Liver (tissue), 9 donors: ENCODE measurements around the gene DIS3L2. TPM values are rescaled to one million over a fixed set of nuclear protein-coding genes. Genes with fewer than 3 reads are reported as not detected.

Source experiments
- DNase-seq: peaks from one replicate; pipeline ENCODE4 v3.0.0-alpha.2; 2017; ENCODE audit warnings: low spot score
- H3K27ac ChIP-seq, 2 donors: one replicate each; pipeline ENCODE4 v1.7.0; 2013; ENCODE audit warnings: inconsistent platforms in 2 of 2, low read length in 2 of 2, control low read depth in 1 of 2, low read depth in 1 of 2, mild to moderate bottlenecking in 1 of 2
- H3K27me3 ChIP-seq, 4 donors: one replicate each; pipeline versions ENCODE4 v1.6.1 to v1.7.0; 2013; ENCODE audit warnings: low read length in 3 of 4, inconsistent platforms in 1 of 4, mild to moderate bottlenecking in 1 of 4, moderate library complexity in 1 of 4; ENCODE audit not compliant: control insufficient read depth in 4 of 4, insufficient read depth in 4 of 4
- H3K36me3 ChIP-seq, 4 donors: one replicate each; pipeline versions ENCODE4 v1.6.1 to v1.7.0; 2013; ENCODE audit warnings: low read length in 3 of 4, mild to moderate bottlenecking in 3 of 4, low read depth in 1 of 4, moderate library complexity in 1 of 4; ENCODE audit not compliant: control insufficient read depth in 4 of 4, insufficient read depth in 3 of 4
- H3K4me1 ChIP-seq, 4 donors: one replicate each; pipeline versions ENCODE4 v1.6.1 to v1.7.0; 2013; ENCODE audit warnings: low read length in 3 of 4, mild to moderate bottlenecking in 3 of 4, moderate library complexity in 1 of 4; ENCODE audit not compliant: control insufficient read depth in 4 of 4, insufficient read depth in 4 of 4
- H3K4me3 ChIP-seq, 3 donors: one replicate each; pipeline versions ENCODE4 v1.6.1 to v1.7.0; 2013; ENCODE audit warnings: low read length in 3 of 3, control low read depth in 1 of 3, low read depth in 1 of 3, mild to moderate bottlenecking in 1 of 3
- H3K9ac ChIP-seq, 2 donors: one replicate each; pipeline ENCODE4 v1.7.0; 2013; ENCODE audit warnings: low read length in 2 of 2, mild to moderate bottlenecking in 2 of 2, moderate library complexity in 2 of 2, control low read depth in 1 of 2, low read depth in 1 of 2
- H3K9me3 ChIP-seq, 4 donors: one replicate each; pipeline versions ENCODE4 v1.6.1 to v1.7.0; 2013; ENCODE audit warnings: low read length in 3 of 4; ENCODE audit not compliant: control insufficient read depth in 4 of 4
- EGR1 ChIP-seq, 2 donors: IDR thresholded peaks; 2 replicates each; pipeline ENCODE4 v1.6.1; 2016 to 2018; ENCODE audit warnings: antibody characterized with exemption in 2 of 2, low read depth in 2 of 2
- FOXA1 ChIP-seq: IDR thresholded peaks from 2 replicates; pipeline ENCODE4 v1.6.1; 2016; ENCODE audit warnings: antibody characterized with exemption
- FOXA2 ChIP-seq: IDR thresholded peaks from 2 replicates; pipeline ENCODE4 v1.6.1; 2016; ENCODE audit warnings: antibody characterized with exemption
- GABPA ChIP-seq, 2 donors: IDR thresholded peaks in 1 of 2; conservative IDR thresholded peaks in 1 of 2; 2 replicates each; pipeline ENCODE4 v1.6.1; 2016; ENCODE audit warnings: antibody characterized with exemption in 2 of 2, mild to moderate bottlenecking in 1 of 2, moderate library complexity in 1 of 2
- HNF4G ChIP-seq: IDR thresholded peaks from 2 replicates; pipeline ENCODE4 v1.6.1; 2016; ENCODE audit warnings: antibody characterized with exemption
- NR2F2 ChIP-seq: IDR thresholded peaks from 2 replicates; pipeline ENCODE4 v1.6.1; 2016; ENCODE audit warnings: antibody characterized with exemption
- SP1 ChIP-seq: IDR thresholded peaks from 2 replicates; pipeline ENCODE4 v1.6.1; 2018; ENCODE audit warnings: antibody characterized with exemption, mild to moderate bottlenecking
- TAF1 ChIP-seq: conservative IDR thresholded peaks from 2 replicates; pipeline ENCODE4 v1.6.1; 2016; ENCODE audit warnings: antibody characterized with exemption, mild to moderate bottlenecking
- WGBS: extraction: QIAGEN DNeasy Blood & Tissue Kit; methylation state at CpG from one replicate; pipeline ENCODE4 v1.1.7; 2013; 5-methylcytosine and 5-hydroxymethylcytosine counted together
- polyA plus RNA-seq, 2 donors: library from polyadenylated mRNA; stranded (reverse) in 1 of 2; unstranded in 1 of 2; fragments of 200-250 nt in 1 of 2; fragments of >200 nt in 1 of 2; fragmentation: Nextera tagmentation in 1 of 2; extraction: Ambion mirVana in 1 of 2; gene quantifications; one replicate each; pipeline versions ENCODE4 v1.2.1 to v1.2.3, GENCODE V29; 2013 to 2015
- total RNA-seq, 2 donors: library from RNA; depleted of rRNA; stranded (reverse); fragments of >200 nt; gene quantifications; one replicate each; pipeline ENCODE4 v1.2.3, GENCODE V29; 2014
- TF ChIP-seq, protein P1 (sequence below): fragments of 150-350 bp; IDR thresholded peaks from 2 replicates; pipeline ENCODE4 v1.5.1; 2017; ENCODE audit warnings: improper control_type of control experiment, low read depth, low read length; ENCODE audit not compliant: missing input control
- TF ChIP-seq, protein P2 (sequence below): IDR thresholded peaks from 2 replicates; pipeline ENCODE4 v1.6.1; 2016; ENCODE audit warnings: antibody characterized with exemption, mild to moderate bottlenecking
- TF ChIP-seq, protein P3 (sequence below): IDR thresholded peaks from 2 replicates; pipeline ENCODE4 v1.6.1; 2016; ENCODE audit warnings: antibody characterized with exemption
- TF ChIP-seq, protein P4 (sequence below): IDR thresholded peaks from 2 replicates; pipeline ENCODE4 v1.6.1; 2016; ENCODE audit warnings: antibody characterized with exemption
- donor health status: healthy.
- donor health status: healthy.
- donor health status: healthy.
- donor health status: healthy.
- donor health status: healthy.

DIS3L2 gene
- total and polyA plus RNA-seq, 4 donors = 5.7 to 21.5 (median 8.8) TPM

DNA sequence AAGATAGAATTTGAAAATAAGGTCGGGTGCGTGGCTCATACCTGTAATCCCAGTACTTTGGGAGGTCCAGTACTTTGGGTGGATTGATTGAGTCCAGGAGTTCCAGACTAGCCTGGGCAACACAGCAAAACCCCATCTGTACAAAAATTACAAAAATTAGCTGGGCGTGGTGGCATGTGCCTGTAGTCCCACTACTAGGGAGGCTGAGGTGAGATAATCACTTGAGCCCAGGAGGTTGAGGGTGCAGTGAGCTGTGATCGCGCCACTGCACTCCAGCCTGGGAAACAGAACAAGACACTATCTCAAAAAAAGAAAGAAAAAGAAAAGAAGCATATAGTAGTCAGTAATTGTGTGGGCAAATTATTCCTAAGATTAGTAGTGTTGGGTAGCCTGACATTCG lies 222.8 kb downstream of the DIS3L2 start (continued):
- TF ChIP-seq, protein P1, sequence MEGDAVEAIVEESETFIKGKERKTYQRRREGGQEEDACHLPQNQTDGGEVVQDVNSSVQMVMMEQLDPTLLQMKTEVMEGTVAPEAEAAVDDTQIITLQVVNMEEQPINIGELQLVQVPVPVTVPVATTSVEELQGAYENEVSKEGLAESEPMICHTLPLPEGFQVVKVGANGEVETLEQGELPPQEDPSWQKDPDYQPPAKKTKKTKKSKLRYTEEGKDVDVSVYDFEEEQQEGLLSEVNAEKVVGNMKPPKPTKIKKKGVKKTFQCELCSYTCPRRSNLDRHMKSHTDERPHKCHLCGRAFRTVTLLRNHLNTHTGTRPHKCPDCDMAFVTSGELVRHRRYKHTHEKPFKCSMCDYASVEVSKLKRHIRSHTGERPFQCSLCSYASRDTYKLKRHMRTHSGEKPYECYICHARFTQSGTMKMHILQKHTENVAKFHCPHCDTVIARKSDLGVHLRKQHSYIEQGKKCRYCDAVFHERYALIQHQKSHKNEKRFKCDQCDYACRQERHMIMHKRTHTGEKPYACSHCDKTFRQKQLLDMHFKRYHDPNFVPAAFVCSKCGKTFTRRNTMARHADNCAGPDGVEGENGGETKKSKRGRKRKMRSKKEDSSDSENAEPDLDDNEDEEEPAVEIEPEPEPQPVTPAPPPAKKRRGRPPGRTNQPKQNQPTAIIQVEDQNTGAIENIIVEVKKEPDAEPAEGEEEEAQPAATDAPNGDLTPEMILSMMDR = no peak
- TF ChIP-seq, protein P2, sequence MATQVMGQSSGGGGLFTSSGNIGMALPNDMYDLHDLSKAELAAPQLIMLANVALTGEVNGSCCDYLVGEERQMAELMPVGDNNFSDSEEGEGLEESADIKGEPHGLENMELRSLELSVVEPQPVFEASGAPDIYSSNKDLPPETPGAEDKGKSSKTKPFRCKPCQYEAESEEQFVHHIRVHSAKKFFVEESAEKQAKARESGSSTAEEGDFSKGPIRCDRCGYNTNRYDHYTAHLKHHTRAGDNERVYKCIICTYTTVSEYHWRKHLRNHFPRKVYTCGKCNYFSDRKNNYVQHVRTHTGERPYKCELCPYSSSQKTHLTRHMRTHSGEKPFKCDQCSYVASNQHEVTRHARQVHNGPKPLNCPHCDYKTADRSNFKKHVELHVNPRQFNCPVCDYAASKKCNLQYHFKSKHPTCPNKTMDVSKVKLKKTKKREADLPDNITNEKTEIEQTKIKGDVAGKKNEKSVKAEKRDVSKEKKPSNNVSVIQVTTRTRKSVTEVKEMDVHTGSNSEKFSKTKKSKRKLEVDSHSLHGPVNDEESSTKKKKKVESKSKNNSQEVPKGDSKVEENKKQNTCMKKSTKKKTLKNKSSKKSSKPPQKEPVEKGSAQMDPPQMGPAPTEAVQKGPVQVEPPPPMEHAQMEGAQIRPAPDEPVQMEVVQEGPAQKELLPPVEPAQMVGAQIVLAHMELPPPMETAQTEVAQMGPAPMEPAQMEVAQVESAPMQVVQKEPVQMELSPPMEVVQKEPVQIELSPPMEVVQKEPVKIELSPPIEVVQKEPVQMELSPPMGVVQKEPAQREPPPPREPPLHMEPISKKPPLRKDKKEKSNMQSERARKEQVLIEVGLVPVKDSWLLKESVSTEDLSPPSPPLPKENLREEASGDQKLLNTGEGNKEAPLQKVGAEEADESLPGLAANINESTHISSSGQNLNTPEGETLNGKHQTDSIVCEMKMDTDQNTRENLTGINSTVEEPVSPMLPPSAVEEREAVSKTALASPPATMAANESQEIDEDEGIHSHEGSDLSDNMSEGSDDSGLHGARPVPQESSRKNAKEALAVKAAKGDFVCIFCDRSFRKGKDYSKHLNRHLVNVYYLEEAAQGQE = no peak
- TF ChIP-seq, protein P3, sequence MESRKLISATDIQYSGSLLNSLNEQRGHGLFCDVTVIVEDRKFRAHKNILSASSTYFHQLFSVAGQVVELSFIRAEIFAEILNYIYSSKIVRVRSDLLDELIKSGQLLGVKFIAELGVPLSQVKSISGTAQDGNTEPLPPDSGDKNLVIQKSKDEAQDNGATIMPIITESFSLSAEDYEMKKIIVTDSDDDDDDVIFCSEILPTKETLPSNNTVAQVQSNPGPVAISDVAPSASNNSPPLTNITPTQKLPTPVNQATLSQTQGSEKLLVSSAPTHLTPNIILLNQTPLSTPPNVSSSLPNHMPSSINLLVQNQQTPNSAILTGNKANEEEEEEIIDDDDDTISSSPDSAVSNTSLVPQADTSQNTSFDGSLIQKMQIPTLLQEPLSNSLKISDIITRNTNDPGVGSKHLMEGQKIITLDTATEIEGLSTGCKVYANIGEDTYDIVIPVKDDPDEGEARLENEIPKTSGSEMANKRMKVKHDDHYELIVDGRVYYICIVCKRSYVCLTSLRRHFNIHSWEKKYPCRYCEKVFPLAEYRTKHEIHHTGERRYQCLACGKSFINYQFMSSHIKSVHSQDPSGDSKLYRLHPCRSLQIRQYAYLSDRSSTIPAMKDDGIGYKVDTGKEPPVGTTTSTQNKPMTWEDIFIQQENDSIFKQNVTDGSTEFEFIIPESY = no peak

DNA sequence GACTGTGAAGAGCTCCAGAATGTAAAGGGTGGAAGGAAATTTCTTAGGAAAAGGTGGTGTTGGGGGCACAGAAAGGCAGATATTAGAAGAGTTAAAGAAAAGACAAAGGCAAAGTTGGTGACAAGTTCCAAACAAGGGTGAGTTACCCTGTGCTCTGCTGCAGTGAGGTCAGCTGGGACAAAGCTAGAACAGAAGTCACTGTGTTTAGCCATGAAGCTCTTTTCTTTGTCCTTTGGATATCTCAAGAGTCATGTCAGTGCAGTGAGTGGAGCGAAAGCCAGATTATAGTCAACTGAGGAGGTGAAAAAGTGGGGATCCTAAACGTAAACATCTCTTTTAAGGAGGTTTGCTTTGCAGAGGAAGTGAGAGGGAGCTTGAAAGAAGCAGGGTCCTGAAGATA lies 229.3 kb downstream of the DIS3L2 start:
- Histone ChIP-seq H3K27me3 (no peaks in the 10 kb centered on the region), H3K9ac (no peak overlapping the region), H3K9me3 (peaks cover 3 to 5% (median 5%) of the 10 kb centered on the region in 4 donors), H3K27ac (no peak overlapping the region), H3K4me1 (no peaks in the 10 kb centered on the region), H3K4me3 (no peak overlapping the region), H3K36me3 (peaks cover 0 to 6% (median 0%) of the 10 kb centered on the region in 4 donors)
- 97% methylated on average over 2 of the region's 2 CpGs for WGBS
- TF ChIP-seq, protein P1 = no peak
- TF ChIP-seq TAF1 (no peak), NR2F2 (no peak), SP1 (no peak), HNF4G (no peak), GABPA (IDR thresholded peaks at IDR 0.05 in 1 of 2, conservative IDR thresholded peaks at IDR 0.05 in 1 of 2) (no peak), FOXA2 (no peak), FOXA1 (no peak), EGR1 (IDR thresholded peaks at IDR 0.05; ENCODE audit: low read depth in 2 of 2) (no peak)
- TF ChIP-seq, protein P2 = no peak
- TF ChIP-seq, protein P3 = no peak
- TF ChIP-seq, protein P4, sequence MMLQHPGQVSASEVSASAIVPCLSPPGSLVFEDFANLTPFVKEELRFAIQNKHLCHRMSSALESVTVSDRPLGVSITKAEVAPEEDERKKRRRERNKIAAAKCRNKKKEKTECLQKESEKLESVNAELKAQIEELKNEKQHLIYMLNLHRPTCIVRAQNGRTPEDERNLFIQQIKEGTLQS = no peak
- no peak for DNase-seq
